ENCODE measurements around the gene TP53AIP1. TPM values are rescaled to one million over a fixed set of nuclear protein-coding genes. Genes with fewer than 3 reads are reported as not detected.

TP53AIP1 gene
- total RNA-seq, 1 experiment from 2014 or later, result not detected

- no peak overlapping the region for H2BK12ac ChIP-seq (ENCODE audit: insufficient read length, low read depth, low read length)
- no peak overlapping the region for H3K14ac ChIP-seq (ENCODE audit: insufficient read depth, low read length)
- H3K79me1 ChIP-seq (ENCODE audit: insufficient read depth, low read depth, low read length, poor library complexity, severe bottlenecking), result no peaks in the 10 kb centered on the region
- H2BK20ac ChIP-seq (ENCODE audit: low read depth, low read length, poor library complexity, severe bottlenecking), result no peak overlapping the region
- H2AK5ac ChIP-seq (ENCODE audit: insufficient read length, low read length), result no peak overlapping the region
- no peak overlapping the region for H3K4me3 Mint-ChIP-seq
- peaks cover 93% of the 10 kb centered on the region for H3K27me3 Mint-ChIP-seq (ENCODE audit: low read depth)
- no CpG with 5 or more reads among the region's 9 CpGs for WGBS (ENCODE audit: extremely low coverage, insufficient read length, low lambda C conversion rate)
- no peak overlapping the region for H4K5ac ChIP-seq (ENCODE audit: insufficient read length, low read depth, low read length)
- no peak overlapping the region for H2AFZ ChIP-seq (ENCODE audit: low read length)
- H3K4me2 ChIP-seq (ENCODE audit: insufficient read depth, insufficient read length, low read length), result no peak overlapping the region
- no peak overlapping the region for H2BK15ac ChIP-seq (ENCODE audit: low read depth, low read length)
- H3K18ac ChIP-seq (ENCODE audit: insufficient read length, low read depth, low read length), result no peak overlapping the region
- H4K8ac ChIP-seq (replicated peaks; ENCODE audit: insufficient read length, low read depth, low read length), result no peak overlapping the region
- H4K20me1 ChIP-seq (ENCODE audit: control insufficient read depth, insufficient read depth, insufficient read length), result no peaks in the 10 kb centered on the region
- no peak overlapping the region for H3T11ph ChIP-seq (ENCODE audit: low read length)
- H3K56ac ChIP-seq (ENCODE audit: insufficient read length, low read depth, low read length), result no peak overlapping the region
- H3K4ac ChIP-seq (ENCODE audit: low read depth, low read length), result no peak overlapping the region
- H4K91ac ChIP-seq (ENCODE audit: insufficient read length, low read depth, low read length), result no peak overlapping the region
- H3K27me3 ChIP-seq (ENCODE audit: insufficient read depth, low read length), result peaks cover 36% of the 10 kb centered on the region
- H3K9me3 ChIP-seq (ENCODE audit: control insufficient read depth, low read depth, low read length), result no peaks in the 10 kb centered on the region
- H3K27ac ChIP-seq (ENCODE audit: insufficient read length, low read depth, low read length), result no peak overlapping the region
- H3K9ac ChIP-seq (ENCODE audit: extremely low read depth, insufficient read length, low read length), result no peak overlapping the region
- H2BK120ac ChIP-seq (ENCODE audit: low read depth, low read length, poor library complexity, severe bottlenecking), result no peak overlapping the region
- no peaks in the 10 kb centered on the region for H3K79me2 ChIP-seq (ENCODE audit: insufficient read depth, low read length)
- TF ChIP-seq CTCF (conservative IDR thresholded peaks at IDR 0.05), result no peak
- H3K36me3 Mint-ChIP-seq (ENCODE audit: insufficient read depth in 1 of 3, low read depth in 3 of 3), result no peaks in the 10 kb centered on the region
- H3K4me1 ChIP-seq (ENCODE audit: insufficient read depth, low read length), result no peaks in the 10 kb centered on the region
- H3K23me2 ChIP-seq (ENCODE audit: insufficient read length, low read depth, low read length, poor library complexity, severe bottlenecking), result peaks cover 4% of the 10 kb centered on the region
- no peak overlapping the region for H2BK5ac ChIP-seq (ENCODE audit: insufficient read length, low read length)
- no peak overlapping the region for H3K23ac ChIP-seq (ENCODE audit: insufficient read length, low read depth, low read length)
- no peaks in the 10 kb centered on the region; a peak in 1 of 5 replicates for H3K9me3 Mint-ChIP-seq
- H3K4me1 Mint-ChIP-seq, result peaks cover 11 to 19% of the 10 kb centered on the region in 2 experiments
- H3K27ac Mint-ChIP-seq, result no peak overlapping the region
- no peak for DNase-seq
Measured at GRCh38 chr11:128895526-128895925, 47.1 kb downstream of the TP53AIP1 start.
